Karpas-422 (cell line): Measurements from ENCODE around the gene NUDCD2. TPM values are rescaled to one million over a fixed set of nuclear protein-coding genes. Genes with fewer than 3 reads are reported as not detected.

Experiments
- DNase-seq: peaks from one replicate; pipeline ENCODE4 v3.0.0-alpha.2; 2015
- H2AFZ ChIP-seq: fragments of 200-600 bp; sonication (generic); 2 replicates; pipeline ENCODE4 v1.6.1; 2014; ENCODE audit warnings: antibody characterized with exemption, low read length, mixed read lengths
- H3K27ac ChIP-seq: fragments of 200-600 bp; sonication (generic); 2 replicates; pipeline ENCODE4 v1.5.1; 2014; ENCODE audit warnings: mild to moderate bottlenecking, low read length, moderate library complexity
- H3K27me3 ChIP-seq: fragments of 200-600 bp; sonication (generic); 2 replicates; pipeline ENCODE4 v1.6.1; 2014; ENCODE audit warnings: low read length, mixed read lengths
- H3K36me3 ChIP-seq: fragments of 200-600 bp; sonication (generic); 2 replicates; pipeline ENCODE4 v1.6.1; 2014; ENCODE audit warnings: low read length, mixed read lengths; ENCODE audit not compliant: insufficient read depth
- H3K4me1 ChIP-seq: fragments of 200-600 bp; sonication (generic); 2 replicates; pipeline ENCODE4 v1.6.1; 2014; ENCODE audit warnings: mild to moderate bottlenecking, low read length, mixed read lengths
- H3K4me2 ChIP-seq: fragments of 200-600 bp; sonication (generic); 2 replicates; pipeline ENCODE4 v1.6.1; 2014; ENCODE audit warnings: low read length, low read depth, mild to moderate bottlenecking; ENCODE audit not compliant: poor library complexity, severe bottlenecking
- H3K4me3 ChIP-seq: fragments of 200-600 bp; sonication (generic); 2 replicates; pipeline ENCODE4 v1.5.1; 2014; ENCODE audit warnings: mild to moderate bottlenecking, antibody characterized with exemption, low read length, mixed read lengths
- H3K79me2 ChIP-seq: fragments of 200-600 bp; sonication (generic); 2 replicates; pipeline ENCODE4 v1.6.1; 2014; ENCODE audit warnings: mild to moderate bottlenecking, low read length, mixed read lengths
- H3K9ac ChIP-seq: fragments of 200-600 bp; sonication (generic); 2 replicates; pipeline ENCODE4 v1.6.0; 2014; ENCODE audit warnings: low read length
- H3K9me2 ChIP-seq: fragments of 200-600 bp; sonication (generic), shearing (Covaris generic); replicated peaks from 2 replicates; pipeline ENCODE4 v1.6.0; 2014; ENCODE audit warnings: mild to moderate bottlenecking, low read length, moderate library complexity; ENCODE audit not compliant: insufficient read depth
- H3K9me3 ChIP-seq: fragments of 300-700, 200-600 bp; sonication (generic); 2 replicates; pipeline ENCODE4 v1.6.1; 2014; ENCODE audit warnings: low read length, mixed read lengths
- H4K20me1 ChIP-seq: fragments of 200-600 bp; sonication (generic); 2 replicates; pipeline ENCODE4 v1.6.1; 2014; ENCODE audit warnings: mild to moderate bottlenecking, antibody characterized with exemption, low read length, low read depth; ENCODE audit not compliant: insufficient read depth
- total RNA-seq: library from RNA; depleted of rRNA; stranded (reverse); fragments of >200 nt; shearing (Covaris generic); gene quantifications from 2 replicates; pipeline ENCODE4 v1.2.3, GENCODE V29; 2014; ENCODE audit warnings: low replicate concordance

The NUDCD2 gene
- total RNA-seq, 1 experiment from 2014 or later, result 15.5 TPM

- peaks cover 4% of the 10 kb centered on the region for H3K4me1 ChIP-seq
- DNase-seq, result no peak
- no peak overlapping the region for H3K9ac ChIP-seq
- no peak overlapping the region for H3K27ac ChIP-seq
- no peak overlapping the region for H3K4me2 ChIP-seq
- no peaks in the 10 kb centered on the region for H3K9me3 ChIP-seq
- no peak overlapping the region for H3K4me3 ChIP-seq
- peaks cover 52% of the 10 kb centered on the region for H3K36me3 ChIP-seq
- no peak overlapping the region for H2AFZ ChIP-seq
- no peaks in the 10 kb centered on the region for H3K9me2 ChIP-seq
- H3K27me3 ChIP-seq, result no peaks in the 10 kb centered on the region
- H4K20me1 ChIP-seq, result no peaks in the 10 kb centered on the region
- H3K79me2 ChIP-seq, result peaks cover 6% of the 10 kb centered on the region; the same call in 1 of the 2 replicates
These were observed 12.0 kb downstream of the NUDCD2 start for GRCh38 chr5:163447875-163448274.

DNA sequence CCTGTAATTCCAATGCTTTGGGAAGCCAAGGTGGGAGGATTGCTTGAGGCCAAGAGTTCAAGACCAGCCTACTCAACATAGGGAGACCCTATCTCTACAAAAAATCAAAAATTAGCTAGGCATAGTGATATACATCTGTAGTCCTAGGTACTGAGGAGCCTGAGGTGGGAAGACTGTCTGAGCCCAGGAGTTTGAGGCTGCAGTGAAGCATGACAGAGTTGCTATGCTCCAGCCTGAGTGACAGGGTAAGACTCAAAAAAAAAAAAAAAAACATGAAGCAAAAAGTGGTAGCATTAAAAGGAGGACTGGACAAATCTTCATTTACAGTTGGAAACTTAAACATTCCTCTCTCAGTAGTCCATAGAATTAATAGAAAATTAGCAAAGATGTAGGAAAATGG lies 12.7 kb downstream of the NUDCD2 start:
- Histone ChIP-seq H3K27ac (no peak overlapping the region), H2AFZ (no peak overlapping the region), H3K27me3 (no peaks in the 10 kb centered on the region), H3K36me3 (peaks cover 57% of the 10 kb centered on the region), H3K79me2 (peaks cover 10% of the 10 kb centered on the region), H3K9me3 (no peaks in the 10 kb centered on the region), H3K9ac (no peak overlapping the region), H3K4me1 (no peaks in the 10 kb centered on the region), H3K4me3 (no peak overlapping the region), H3K4me2 (no peak overlapping the region), H3K9me2 (no peaks in the 10 kb centered on the region), H4K20me1 (no peaks in the 10 kb centered on the region)
- DNase-seq, result no peak

GRCh38 chr5:163445345-163445744 lies 14.6 kb downstream of the NUDCD2 start:
- Histone ChIP-seq H3K36me3 (peaks cover 70% of the 10 kb centered on the region), H2AFZ (no peak overlapping the region), H3K9ac (no peak overlapping the region), H3K4me2 (no peak overlapping the region), H3K4me1 (no peaks in the 10 kb centered on the region), H3K27ac (no peak overlapping the region), H3K9me3 (no peaks in the 10 kb centered on the region), H4K20me1 (no peaks in the 10 kb centered on the region), H3K27me3 (no peaks in the 10 kb centered on the region), H3K79me2 (peaks cover 18% of the 10 kb centered on the region), H3K4me3 (no peak overlapping the region), H3K9me2 (no peaks in the 10 kb centered on the region)
- DNase-seq, result no peak

- peaks cover 70% of the 10 kb centered on the region for H3K36me3 ChIP-seq
- no peaks in the 10 kb centered on the region for H3K9me3 ChIP-seq
- no peak for DNase-seq
- H2AFZ ChIP-seq, result no peak overlapping the region
- peaks cover 26% of the 10 kb centered on the region for H3K79me2 ChIP-seq
- no peak overlapping the region for H3K4me2 ChIP-seq
- no peak overlapping the region for H3K4me3 ChIP-seq
- H4K20me1 ChIP-seq, result no peaks in the 10 kb centered on the region
- no peak overlapping the region for H3K27ac ChIP-seq
- H3K9me2 ChIP-seq, result no peaks in the 10 kb centered on the region
- H3K4me1 ChIP-seq, result peaks cover under 1% of the 10 kb centered on the region; the same call in 1 of the 2 replicates
- no peaks in the 10 kb centered on the region for H3K27me3 ChIP-seq
- H3K9ac ChIP-seq, result no peak overlapping the region
These were observed 15.4 kb downstream of the NUDCD2 start for GRCh38 chr5:163444526-163444925.

DNA sequence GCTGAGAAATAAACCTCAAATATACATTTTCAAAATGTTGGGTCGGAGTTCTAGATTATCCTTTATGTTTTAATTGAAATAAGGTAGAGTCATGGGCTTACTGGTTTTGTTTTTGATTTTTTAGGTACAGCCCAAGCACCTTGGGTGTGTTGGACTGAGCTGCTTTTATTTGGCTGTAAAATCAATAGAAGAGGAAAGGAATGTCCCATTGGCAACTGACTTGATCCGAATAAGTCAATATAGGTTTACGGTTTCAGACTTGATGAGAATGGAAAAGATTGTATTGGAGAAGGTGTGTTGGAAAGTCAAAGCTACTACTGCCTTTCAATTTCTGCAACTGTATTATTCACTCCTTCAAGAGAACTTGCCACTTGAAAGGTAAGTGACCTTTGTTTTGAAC lies 18.9 kb downstream of the NUDCD2 start:
- H3K4me2 ChIP-seq, result no peak overlapping the region

GRCh38 chr5:163439092-163439425 lies 20.8 kb downstream of the NUDCD2 start:
- no peaks in the 10 kb centered on the region for H4K20me1 ChIP-seq
- no peak overlapping the region for H2AFZ ChIP-seq
- H3K4me1 ChIP-seq, result peaks cover 26% of the 10 kb centered on the region
- no peaks in the 10 kb centered on the region for H3K9me3 ChIP-seq
- no peak overlapping the region for H3K27ac ChIP-seq
- peaks cover 37% of the 10 kb centered on the region for H3K36me3 ChIP-seq
- no peak overlapping the region for H3K4me3 ChIP-seq
- no peak for DNase-seq
- H3K9me2 ChIP-seq, result no peaks in the 10 kb centered on the region
- peaks cover 41% of the 10 kb centered on the region for H3K79me2 ChIP-seq
- no peak overlapping the region for H3K9ac ChIP-seq
- peak overlapping the region; percentile 82 for H3K4me2 ChIP-seq
- no peaks in the 10 kb centered on the region for H3K27me3 ChIP-seq

More for the DNA sequence above, 18.9 kb downstream of the NUDCD2 start:
- no peaks in the 10 kb centered on the region for H3K9me3 ChIP-seq
- no peak overlapping the region for H3K4me3 ChIP-seq
- no peaks in the 10 kb centered on the region for H3K27me3 ChIP-seq
- H3K4me1 ChIP-seq, result peaks cover 26% of the 10 kb centered on the region
- no peak for DNase-seq
- no peaks in the 10 kb centered on the region for H4K20me1 ChIP-seq
- H2AFZ ChIP-seq, result no peak overlapping the region
- H3K36me3 ChIP-seq, result peaks cover 48% of the 10 kb centered on the region
- no peak overlapping the region for H3K27ac ChIP-seq
- no peaks in the 10 kb centered on the region for H3K9me2 ChIP-seq
- H3K9ac ChIP-seq, result no peak overlapping the region
- peaks cover 41% of the 10 kb centered on the region for H3K79me2 ChIP-seq

- H3K27ac ChIP-seq, result peak within 1 kb of the TSS; percentile 54
- no peaks in the 10 kb centered on the region for H4K20me1 ChIP-seq
- no peaks in the 10 kb centered on the region for H3K27me3 ChIP-seq
- H3K36me3 ChIP-seq, result peaks cover 25% of the 10 kb centered on the region
- no peaks in the 10 kb centered on the region for H3K9me3 ChIP-seq
- H3K4me3 ChIP-seq, result peak within 1 kb of the TSS; percentile 96
- H3K79me2 ChIP-seq, result peaks cover 39% of the 10 kb centered on the region
- peaks cover 26% of the 10 kb centered on the region for H3K4me1 ChIP-seq
- H3K9me2 ChIP-seq, result no peaks in the 10 kb centered on the region
- H3K4me2 ChIP-seq, result peak within 1 kb of the TSS; percentile 82
- DNase-seq, result peak; percentile 98
- H3K9ac ChIP-seq, result peak within 1 kb of the TSS; percentile 96
- peak within 1 kb of the TSS; percentile 96 for H2AFZ ChIP-seq
These were observed 22.4 kb downstream of the NUDCD2 start, which contains the start of gene CCNG1 for GRCh38 chr5:163437309-163438182. CCNG1 (plus strand) TSS chr5:163437595; CDS start chr5:163439257, 1,662 bp downstream.

DNA sequence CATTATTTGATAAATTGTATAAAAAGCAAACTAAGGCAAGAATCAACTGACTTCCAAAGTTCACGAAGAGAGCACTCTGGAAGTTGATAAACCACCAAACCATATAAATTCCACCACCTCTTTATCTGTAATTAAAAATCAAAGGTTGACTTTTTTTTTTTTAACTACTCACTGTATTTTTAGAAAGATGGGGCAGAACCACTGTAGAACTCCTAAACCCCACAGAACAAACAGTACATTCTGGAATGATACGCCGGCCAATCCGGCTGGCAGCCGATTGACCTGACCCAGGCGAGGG lies 22.9 kb downstream of the NUDCD2 start:
- peak overlapping the region; percentile 96 for H3K4me3 ChIP-seq
- no peaks in the 10 kb centered on the region for H3K27me3 ChIP-seq
- H3K4me2 ChIP-seq, result peak overlapping the region; percentile 82
- H3K9me2 ChIP-seq, result no peaks in the 10 kb centered on the region
- peaks cover 26% of the 10 kb centered on the region for H3K4me1 ChIP-seq
- H4K20me1 ChIP-seq, result no peaks in the 10 kb centered on the region
- H3K9me3 ChIP-seq, result no peaks in the 10 kb centered on the region
- H2AFZ ChIP-seq, result peak overlapping the region; percentile 96
- no peak for DNase-seq
- H3K36me3 ChIP-seq, result peaks cover 19% of the 10 kb centered on the region; the same call in 1 of the 2 replicates
- peak overlapping the region; percentile 22; the same call in 1 of the 2 replicates for H3K27ac ChIP-seq
- H3K79me2 ChIP-seq, result peaks cover 37% of the 10 kb centered on the region
- peak overlapping the region; percentile 70 for H3K9ac ChIP-seq
